ENCODE results near the gene CALM3.

GRCh38 chr19:46631481-46631880, 30.4 kb downstream of the CALM3 start:
- TF ChIP-seq CTCF (IDR thresholded peaks at IDR 0.05; ENCODE audit: low read length) = no peak
- TF ChIP-seq EZH2phosphoT487 (IDR thresholded peaks at IDR 0.05; ENCODE audit: low read length) = no peak
- no peak for TF ChIP-seq EZH2 (optimal IDR thresholded peaks at IDR 0.05; ENCODE audit: low read depth, low read length)
